GM12891 (cell line): ENCODE data around the gene TSPAN11.
"Not testable (repeated sequence)": the region's sequence is repeated elsewhere in the genome, so short reads cannot be mapped to it uniquely, and the experiment has no call there.

Source experiments
- DNase-seq: peaks from one replicate; pipeline ENCODE4 v3.0.0; 2011; ENCODE audit warnings: low spot score; ENCODE audit not compliant: insufficient read length
- FAIRE-seq: peaks from 2 replicates; lab custom pipeline; 2011; peaks lifted over from hg19 to GRCh38; lab: Jason Lieb, UNC
- PAX5 ChIP-seq: IDR thresholded peaks from 2 replicates; pipeline ENCODE4 v1.6.1; 2011; ENCODE audit warnings: low read length, moderate library complexity, mild to moderate bottlenecking; ENCODE audit not compliant: insufficient read depth, severe bottlenecking
- POLR2A ChIP-seq: IDR thresholded peaks from 2 replicates; pipeline ENCODE4 v1.6.1; 2011; ENCODE audit warnings: low read depth, low read length, control low read depth
- POLR2AphosphoS5 ChIP-seq: IDR thresholded peaks from 2 replicates; pipeline ENCODE4 v1.6.1; 2011; ENCODE audit warnings: low read depth, low read length, control low read depth
- POU2F2 ChIP-seq: IDR thresholded peaks from 2 replicates; pipeline ENCODE4 v1.6.1; 2011; ENCODE audit warnings: low read depth, mild to moderate bottlenecking, control low read depth, low read length, moderate library complexity
- SPI1 ChIP-seq: IDR thresholded peaks from 2 replicates; pipeline ENCODE4 v1.6.1; 2011; ENCODE audit warnings: low read depth, low read length, control low read depth
- TAF1 ChIP-seq: IDR thresholded peaks from 2 replicates; pipeline ENCODE4 v1.6.1; 2011; ENCODE audit warnings: low read depth, low read length, control low read depth

Gene TSPAN11

GRCh38 chr12:30888241-30888640 lies 38.3 kb upstream of the TSPAN11 start:
- no peak for TF ChIP-seq POU2F2
- no peak for DNase-seq
- FAIRE-seq = no peak

- not testable (repeated sequence) for DNase-seq, FAIRE-seq
Observed at GRCh38 chr12:30894531-30894930, 32.0 kb upstream of the TSPAN11 start.

GRCh38 chr12:30896461-30896860 lies 30.1 kb upstream of the TSPAN11 start:
- TF ChIP-seq PAX5 (no peak), POLR2AphosphoS5 (no peak), TAF1 (no peak), POU2F2 (no peak), SPI1 (no peak), POLR2A (no peak)
- FAIRE-seq = no peak
- DNase-seq = no peak

- TF ChIP-seq POLR2A (no peak), POLR2AphosphoS5 (no peak), SPI1 (no peak), PAX5 (no peak), POU2F2 (no peak), TAF1 (no peak)
- DNase-seq (no peak), FAIRE-seq (no peak)
Observed at GRCh38 chr12:30898846-30899245, 27.7 kb upstream of the TSPAN11 start.

GRCh38 chr12:30900351-30900750 lies 26.2 kb upstream of the TSPAN11 start:
- TF ChIP-seq TAF1 (no peak), PAX5 (no peak), SPI1 (no peak), POLR2AphosphoS5 (no peak), POLR2A (no peak), POU2F2 (no peak)
- FAIRE-seq (no peak), DNase-seq (no peak)

GRCh38 chr12:30902001-30902400 lies 24.5 kb upstream of the TSPAN11 start:
- DNase-seq (no peak), FAIRE-seq (no peak)
- no peak for TF ChIP-seq POLR2A
- TF ChIP-seq SPI1 = no peak
- no peak for TF ChIP-seq PAX5
- TF ChIP-seq TAF1 = no peak
- no peak for TF ChIP-seq POLR2AphosphoS5
- no peak for TF ChIP-seq POU2F2

GRCh38 chr12:30902596-30902995 lies 24.0 kb upstream of the TSPAN11 start:
- TF ChIP-seq PAX5 (no peak), TAF1 (no peak), POLR2AphosphoS5 (no peak), SPI1 (no peak), POLR2A (no peak), POU2F2 (no peak)
- FAIRE-seq (no peak), DNase-seq (no peak)

- DNase-seq = no peak
- TF ChIP-seq POU2F2 = no peak
- no peak for TF ChIP-seq POLR2A
- TF ChIP-seq SPI1 = no peak
- TF ChIP-seq TAF1 = no peak
- no peak for TF ChIP-seq POLR2AphosphoS5
- no peak for TF ChIP-seq PAX5
- no peak for FAIRE-seq
Observed at GRCh38 chr12:30905463-30906009, 21.0 kb upstream of the TSPAN11 start.

- no peak for FAIRE-seq
- TF ChIP-seq TAF1 (no peak), POU2F2 (no peak), SPI1 (no peak)
- DNase-seq = no peak
Observed at GRCh38 chr12:30908076-30908721, 18.3 kb upstream of the TSPAN11 start.

GRCh38 chr12:30908722-30909348 lies 17.7 kb upstream of the TSPAN11 start:
- DNase-seq (no peak), FAIRE-seq (no peak)
- no peak for TF ChIP-seq PAX5
- TF ChIP-seq POLR2AphosphoS5 = no peak
- no peak for TF ChIP-seq POLR2A
- TF ChIP-seq TAF1 = no peak
- no peak for TF ChIP-seq SPI1
- no peak for TF ChIP-seq POU2F2
